ENCODE data around the gene OSTN. TPM values are rescaled to one million over a fixed set of nuclear protein-coding genes. Genes with fewer than 3 reads are reported as not detected.

The OSTN gene
- polyA plus RNA-seq, 3 donors = not detected

DNA sequence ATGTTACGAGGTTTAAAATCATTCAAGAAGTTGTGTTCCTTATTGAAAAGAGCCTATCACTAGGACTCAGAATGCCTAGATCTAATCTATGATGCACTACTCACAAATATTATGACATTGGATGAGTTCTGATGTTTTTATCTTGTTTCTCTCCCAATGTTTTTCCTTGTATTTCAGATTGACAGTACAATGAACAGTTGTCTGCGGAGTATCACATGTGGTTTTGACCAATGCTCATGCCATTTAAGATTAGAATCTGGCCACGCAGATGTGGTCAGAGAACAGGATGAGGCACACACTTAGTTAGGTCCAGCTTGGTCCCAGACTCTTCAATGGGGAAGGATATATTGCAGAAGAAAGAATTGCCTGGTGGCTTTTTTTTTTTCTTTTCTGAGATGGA, 104.6 kb downstream of the OSTN start:
- Histone ChIP-seq H3K4me1 (ENCODE audit: control insufficient read depth in 1 of 2, insufficient read depth in 2 of 2, low read length in 2 of 2) (peaks cover 0 to 4% of the 10 kb centered on the region in 2 donors), H4K20me1 (ENCODE audit: insufficient read depth, low read length) (no peaks in the 10 kb centered on the region), H3K9me3 (replicated peaks in 1 of 2; ENCODE audit: control insufficient read depth in 1 of 2, insufficient read depth in 1 of 2, low read length in 2 of 2) (no peaks in the 10 kb centered on the region), H3K9ac (ENCODE audit: insufficient read depth, low read length, poor library complexity, severe bottlenecking) (no peak overlapping the region), H3K4me3 (replicated peaks in 1 of 3; ENCODE audit: low read depth in 2 of 3, low read length in 3 of 3) (no peak overlapping the region), H3K27me3 (ENCODE audit: control insufficient read depth in 2 of 2, insufficient read depth in 2 of 2, low read length in 2 of 2) (no peaks in the 10 kb centered on the region), H3K4me2 (replicated peaks; ENCODE audit: extremely low read depth, low read length, poor library complexity, severe bottlenecking) (no peak overlapping the region), H3K79me2 (ENCODE audit: insufficient read depth, low read length) (no peaks in the 10 kb centered on the region), H3K27ac (ENCODE audit: low read depth in 1 of 2, low read length in 2 of 2) (no peak overlapping the region), H3K36me3 (replicated peaks in 1 of 2; ENCODE audit: control insufficient read depth in 1 of 2, insufficient read depth in 2 of 2, low read length in 2 of 2) (no peaks in the 10 kb centered on the region), H2AFZ (ENCODE audit: insufficient read depth, low read depth, low read length, poor library complexity, severe bottlenecking) (no peak overlapping the region)
- Mint-ChIP-seq H3K4me3 (no peak overlapping the region), H3K4me1 (peaks cover 8% of the 10 kb centered on the region), H3K27ac (peak overlapping the region in 1 of 7 donors; percentile 43), H3K9me3 (peaks cover 0 to 10% (median 0%) of the 10 kb centered on the region in 7 donors), H3K27me3 (ENCODE audit: low read depth in 3 of 3) (peaks cover 2 to 4% (median 4%) of the 10 kb centered on the region in 3 donors), H3K36me3 (no peaks in the 10 kb centered on the region)
- 63% methylated on average over 2 of the region's 3 CpGs for WGBS (ENCODE audit: insufficient coverage)
- intact Hi-C loops (cut with micrococcal nuclease) = no loop called here
- TF ChIP-seq CTCF (IDR thresholded peaks at IDR 0.05) = no peak
- DNase-seq = no peak

GRCh38 chr3:191306428-191306827, 107.4 kb downstream of the OSTN start:
- DNase-seq = no peak
- no peak for TF ChIP-seq CTCF (IDR thresholded peaks at IDR 0.05)
- no peak overlapping the region for H3K27ac ChIP-seq (ENCODE audit: low read depth in 1 of 2, low read length in 2 of 2)
- Mint-ChIP-seq H3K9me3 (peaks cover 0 to 15% (median 4%) of the 10 kb centered on the region in 7 donors), H3K27ac (no peak overlapping the region), H3K36me3 (no peaks in the 10 kb centered on the region), H3K27me3 (ENCODE audit: low read depth in 3 of 3) (peaks cover 5 to 8% (median 6%) of the 10 kb centered on the region in 3 donors), H3K4me1 (no peaks in the 10 kb centered on the region), H3K4me3 (no peak overlapping the region)
- intact Hi-C loops (cut with micrococcal nuclease) = no loop called here
- no peak overlapping the region for H2AFZ ChIP-seq (ENCODE audit: insufficient read depth, low read depth, low read length, poor library complexity, severe bottlenecking)
- H3K4me3 ChIP-seq (replicated peaks in 1 of 3; ENCODE audit: low read depth in 2 of 3, low read length in 3 of 3) = no peak overlapping the region
- no peaks in the 10 kb centered on the region for H3K4me1 ChIP-seq (ENCODE audit: control insufficient read depth in 1 of 2, insufficient read depth in 2 of 2, low read length in 2 of 2)
- no peaks in the 10 kb centered on the region for H3K79me2 ChIP-seq (ENCODE audit: insufficient read depth, low read length)
- no CpG with 5 or more reads among the region's 4 CpGs for WGBS (ENCODE audit: insufficient coverage)
- no peak overlapping the region for H3K4me2 ChIP-seq (replicated peaks; ENCODE audit: extremely low read depth, low read length, poor library complexity, severe bottlenecking)
- H3K36me3 ChIP-seq (replicated peaks in 1 of 2; ENCODE audit: control insufficient read depth in 1 of 2, insufficient read depth in 2 of 2, low read length in 2 of 2) = no peaks in the 10 kb centered on the region
- no peaks in the 10 kb centered on the region for H4K20me1 ChIP-seq (ENCODE audit: insufficient read depth, low read length)
- H3K27me3 ChIP-seq (ENCODE audit: control insufficient read depth in 2 of 2, insufficient read depth in 2 of 2, low read length in 2 of 2) = no peaks in the 10 kb centered on the region
- no peak overlapping the region for H3K9ac ChIP-seq (ENCODE audit: insufficient read depth, low read length, poor library complexity, severe bottlenecking)
- H3K9me3 ChIP-seq (replicated peaks in 1 of 2; ENCODE audit: control insufficient read depth in 1 of 2, insufficient read depth in 1 of 2, low read length in 2 of 2) = no peaks in the 10 kb centered on the region

Measured in CD14-positive monocyte (primary cell).